ENCODE results near the gene KMT2C.

DNA sequence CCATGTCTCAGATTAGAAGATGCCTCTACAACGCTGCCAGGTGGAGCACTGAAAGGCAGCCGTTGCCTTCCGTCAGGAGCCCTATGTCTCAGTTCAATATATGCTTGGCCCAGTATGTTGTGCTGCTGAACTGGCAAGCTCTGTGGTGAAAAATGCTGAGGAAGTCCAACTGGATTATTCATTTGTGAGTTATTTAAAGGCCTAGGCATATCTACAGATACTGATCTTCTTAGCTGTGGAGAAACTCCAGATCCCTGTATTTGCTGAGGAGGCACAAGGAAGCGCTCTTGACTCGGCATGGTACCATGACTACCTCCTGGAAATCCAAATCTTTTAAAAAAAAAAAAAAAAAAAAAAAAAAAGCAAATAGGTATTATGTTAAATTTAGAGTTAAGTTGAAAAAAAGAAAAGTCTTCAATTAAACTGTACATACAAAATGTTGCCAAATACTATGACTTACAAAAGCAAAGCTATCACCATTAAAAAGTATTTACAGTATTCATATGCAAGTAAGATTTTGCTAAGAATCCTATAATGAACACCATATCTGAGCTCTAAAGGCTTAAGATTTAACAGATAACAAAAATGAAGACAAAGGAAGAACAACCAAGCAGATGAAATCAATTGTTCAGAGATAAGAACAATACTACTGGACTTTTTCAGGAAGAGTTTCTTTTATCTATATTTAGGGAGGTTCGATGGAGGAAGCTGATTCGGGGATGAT lies 258.0 kb downstream of the KMT2C start:
- TF ChIP-seq, protein P1, sequence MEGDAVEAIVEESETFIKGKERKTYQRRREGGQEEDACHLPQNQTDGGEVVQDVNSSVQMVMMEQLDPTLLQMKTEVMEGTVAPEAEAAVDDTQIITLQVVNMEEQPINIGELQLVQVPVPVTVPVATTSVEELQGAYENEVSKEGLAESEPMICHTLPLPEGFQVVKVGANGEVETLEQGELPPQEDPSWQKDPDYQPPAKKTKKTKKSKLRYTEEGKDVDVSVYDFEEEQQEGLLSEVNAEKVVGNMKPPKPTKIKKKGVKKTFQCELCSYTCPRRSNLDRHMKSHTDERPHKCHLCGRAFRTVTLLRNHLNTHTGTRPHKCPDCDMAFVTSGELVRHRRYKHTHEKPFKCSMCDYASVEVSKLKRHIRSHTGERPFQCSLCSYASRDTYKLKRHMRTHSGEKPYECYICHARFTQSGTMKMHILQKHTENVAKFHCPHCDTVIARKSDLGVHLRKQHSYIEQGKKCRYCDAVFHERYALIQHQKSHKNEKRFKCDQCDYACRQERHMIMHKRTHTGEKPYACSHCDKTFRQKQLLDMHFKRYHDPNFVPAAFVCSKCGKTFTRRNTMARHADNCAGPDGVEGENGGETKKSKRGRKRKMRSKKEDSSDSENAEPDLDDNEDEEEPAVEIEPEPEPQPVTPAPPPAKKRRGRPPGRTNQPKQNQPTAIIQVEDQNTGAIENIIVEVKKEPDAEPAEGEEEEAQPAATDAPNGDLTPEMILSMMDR (IDR thresholded peaks at IDR 0.05; ENCODE audit: control extremely low read depth in 1 of 3, insufficient read depth in 1 of 3, low read depth in 1 of 3, low read length in 3 of 3) = no peak
- TF ChIP-seq HDAC6 (IDR thresholded peaks at IDR 0.05; ENCODE audit: low read depth, low read length) = no peak

Data from H1 (cell line).